ENCODE data around the gene B4GALT3. TPM values are rescaled to one million over a fixed set of nuclear protein-coding genes. Genes with fewer than 3 reads are reported as not detected.

The B4GALT3 gene
- total RNA-seq, 1 donor from 2014 or later: 23.2 TPM

- DNase-seq: no peak
- H3K36me3 ChIP-seq: peaks cover 69% of the 10 kb centered on the region
- intact Hi-C loops (cut with micrococcal nuclease): no loop called here
- no peak overlapping the region for H3K4me3 ChIP-seq
- H3K4me1 ChIP-seq: peaks cover 47% of the 10 kb centered on the region
- H3K27me3 ChIP-seq (ENCODE audit: low read depth): no peaks in the 10 kb centered on the region
- H3K27ac ChIP-seq (replicated peaks): peak overlapping the region; percentile 34
- H3K9me3 ChIP-seq (replicated peaks): no peaks in the 10 kb centered on the region
- TF ChIP-seq CTCF (IDR thresholded peaks at IDR 0.05; ENCODE audit: borderline replicate concordance): no peak
Observed at GRCh38 chr1:161173711-161174110, 3.6 kb downstream of the B4GALT3 start.

GRCh38 chr1:161172776-161173376, 4.4 kb downstream of the B4GALT3 start:
- H3K4me3 ChIP-seq: no peak overlapping the region
- peaks cover 69% of the 10 kb centered on the region for H3K36me3 ChIP-seq
- peaks cover 44% of the 10 kb centered on the region for H3K4me1 ChIP-seq

GRCh38 chr1:161172349-161172748, 5.0 kb downstream of the B4GALT3 start:
- Histone ChIP-seq H3K36me3 (peaks cover 69% of the 10 kb centered on the region), H3K4me1 (peaks cover 44% of the 10 kb centered on the region), H3K27ac (replicated peaks) (peak overlapping the region; percentile 34), H3K27me3 (ENCODE audit: low read depth) (no peaks in the 10 kb centered on the region), H3K4me3 (no peak overlapping the region), H3K9me3 (replicated peaks) (no peaks in the 10 kb centered on the region)
- no peak for DNase-seq
- TF ChIP-seq CTCF (IDR thresholded peaks at IDR 0.05; ENCODE audit: borderline replicate concordance): no peak
- intact Hi-C loops (cut with micrococcal nuclease): no loop called here

More at GRCh38 chr1:161172776-161173376, 4.4 kb downstream of the B4GALT3 start:
- H3K27me3 ChIP-seq (ENCODE audit: low read depth): no peaks in the 10 kb centered on the region
- intact Hi-C loops (cut with micrococcal nuclease): no loop called here
- peak overlapping the region; percentile 34 for H3K27ac ChIP-seq (replicated peaks)
- DNase-seq: no peak
- H3K9me3 ChIP-seq (replicated peaks): no peaks in the 10 kb centered on the region
- no peak for TF ChIP-seq CTCF (IDR thresholded peaks at IDR 0.05; ENCODE audit: borderline replicate concordance)

DNA sequence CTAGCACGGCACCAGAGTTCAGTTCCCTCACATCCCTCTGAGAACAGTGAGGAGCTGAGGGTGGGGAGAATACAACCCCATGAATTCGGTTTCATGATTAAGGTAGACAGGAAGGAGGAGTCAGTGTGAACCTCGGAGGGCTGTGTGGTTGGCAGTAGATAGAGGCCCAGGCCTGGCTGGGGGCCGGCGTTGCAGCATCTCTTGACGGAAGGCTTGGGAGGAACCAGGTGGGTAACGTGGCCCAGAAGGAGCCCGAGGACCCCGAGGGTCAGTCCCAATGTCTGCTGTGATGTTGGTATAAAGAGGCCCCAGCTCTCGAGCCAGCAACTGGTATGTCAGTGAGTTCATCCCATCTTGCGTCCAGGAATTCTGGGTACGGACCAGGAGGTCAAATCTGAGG, 5.6 kb downstream of the B4GALT3 start:
- peaks cover 44% of the 10 kb centered on the region for H3K4me1 ChIP-seq
- no peaks in the 10 kb centered on the region for H3K9me3 ChIP-seq (replicated peaks)
- intact Hi-C loops (cut with micrococcal nuclease): no loop called here
- DNase-seq: no peak
- no peaks in the 10 kb centered on the region for H3K27me3 ChIP-seq (ENCODE audit: low read depth)
- peak overlapping the region; percentile 34 for H3K27ac ChIP-seq (replicated peaks)
- peaks cover 69% of the 10 kb centered on the region for H3K36me3 ChIP-seq
- H3K4me3 ChIP-seq: no peak overlapping the region
- TF ChIP-seq CTCF (IDR thresholded peaks at IDR 0.05; ENCODE audit: borderline replicate concordance): no peak

DNA sequence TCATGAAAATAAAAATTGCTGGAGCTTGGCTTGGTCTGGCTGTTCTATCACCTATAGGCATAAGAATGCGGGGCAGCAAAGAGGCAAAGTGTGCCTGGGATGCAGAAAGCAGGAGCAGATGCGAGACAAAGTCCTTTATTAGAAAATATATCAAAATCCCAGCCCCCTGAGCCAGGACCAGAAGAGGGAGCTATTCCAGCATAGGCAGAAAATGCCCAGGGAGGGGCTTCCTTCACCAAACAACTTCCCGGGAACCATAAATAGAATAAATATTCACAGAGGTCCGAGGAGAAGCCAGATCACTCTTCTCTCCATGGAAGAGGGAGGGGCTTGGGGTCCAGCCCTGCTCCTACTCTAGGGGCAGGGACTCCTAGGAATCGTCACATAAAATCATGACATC, 6.1 kb downstream of the B4GALT3 start:
- peaks cover 69% of the 10 kb centered on the region for H3K36me3 ChIP-seq
- intact Hi-C loops (cut with micrococcal nuclease): no loop called here
- no peak for DNase-seq

More for the DNA sequence above, 6.1 kb downstream of the B4GALT3 start:
- peak overlapping the region; percentile 34 for H3K27ac ChIP-seq (replicated peaks)
- H3K4me3 ChIP-seq: no peak overlapping the region
- peak; percentile 11 for TF ChIP-seq CTCF (IDR thresholded peaks at IDR 0.05; ENCODE audit: borderline replicate concordance)
- peaks cover 43% of the 10 kb centered on the region for H3K4me1 ChIP-seq
- no peaks in the 10 kb centered on the region for H3K27me3 ChIP-seq (ENCODE audit: low read depth)
- H3K9me3 ChIP-seq (replicated peaks): no peaks in the 10 kb centered on the region
